GM18507 (cell line): ENCODE results near the gene HEBP2.
A peak's percentile ranks its signal among the peaks of the same experiment; 100 is the strongest.

Experiments used
- DNase-seq: peaks from one replicate; pipeline ENCODE4 v3.0.0; 2011; ENCODE audit warnings: low read depth; ENCODE audit not compliant: insufficient read length; ENCODE audit errors: extremely low spot score
- FAIRE-seq: peaks from 2 replicates; lab custom pipeline; 2011; peaks lifted over from hg19 to GRCh38; lab: Jason Lieb, UNC

The HEBP2 gene

GRCh38 chr6:138441965-138442364 is 37.9 kb downstream of the HEBP2 start:
- DNase-seq (no peak), FAIRE-seq (no peak)

GRCh38 chr6:138442663-138443062 is 38.6 kb downstream of the HEBP2 start:
- FAIRE-seq (no peak), DNase-seq (no peak)

GRCh38 chr6:138443979-138444378 is 40.0 kb downstream of the HEBP2 start:
- DNase-seq, result no peak
- no peak for FAIRE-seq

- DNase-seq, result no peak
- FAIRE-seq, result no peak
These were observed 42.8 kb downstream of the HEBP2 start for GRCh38 chr6:138446821-138447220.

GRCh38 chr6:138450445-138450844 is 46.4 kb downstream of the HEBP2 start:
- FAIRE-seq (peak; percentile 56), DNase-seq (no peak)

- no peak for FAIRE-seq
- DNase-seq, result no peak
These were observed 47.0 kb downstream of the HEBP2 start for GRCh38 chr6:138451043-138451442.

- DNase-seq (no peak), FAIRE-seq (no peak)
These were observed 51.1 kb downstream of the HEBP2 start for GRCh38 chr6:138454981-138455706.

GRCh38 chr6:138455746-138456400 is 51.9 kb downstream of the HEBP2 start:
- peak; percentile 97 for FAIRE-seq
- peak; percentile 40 for DNase-seq

GRCh38 chr6:138456401-138456790 is 52.4 kb downstream of the HEBP2 start:
- no peak for FAIRE-seq
- no peak for DNase-seq

GRCh38 chr6:138461647-138462046 is 57.6 kb downstream of the HEBP2 start:
- DNase-seq (no peak), FAIRE-seq (no peak)

GRCh38 chr6:138464085-138464484 is 60.1 kb downstream of the HEBP2 start:
- no peak for DNase-seq
- FAIRE-seq, result no peak

- no peak for FAIRE-seq
These were observed 61.1 kb downstream of the HEBP2 start for GRCh38 chr6:138465007-138465645.

GRCh38 chr6:138467901-138468300 is 63.9 kb downstream of the HEBP2 start:
- FAIRE-seq (no peak), DNase-seq (no peak)

More at GRCh38 chr6:138465007-138465645, 61.1 kb downstream of the HEBP2 start:
- DNase-seq, result no peak

- DNase-seq, result no peak
- no peak for FAIRE-seq
These were observed 64.4 kb downstream of the HEBP2 start for GRCh38 chr6:138468320-138469015.
